ENCODE data around the gene ZNF638.

Gene ZNF638

GRCh38 chr2:71370015-71370414 lies 38.4 kb downstream of the ZNF638 start:
- no peak for FAIRE-seq
- DNase-seq (ENCODE audit: insufficient read length, low spot score): no peak
- no peak for TF ChIP-seq CTCF (IDR thresholded peaks at IDR 0.05; ENCODE audit: insufficient read depth, missing control alignments)

- DNase-seq (ENCODE audit: insufficient read length, low spot score) (no peak), FAIRE-seq (no peak)
- TF ChIP-seq CTCF (IDR thresholded peaks at IDR 0.05; ENCODE audit: insufficient read depth, missing control alignments): no peak
Measured at GRCh38 chr2:71372042-71372441, 40.5 kb downstream of the ZNF638 start.

GRCh38 chr2:71379086-71379485 lies 47.5 kb downstream of the ZNF638 start:
- no peak for DNase-seq (ENCODE audit: insufficient read length, low spot score)
- no peak for TF ChIP-seq CTCF (IDR thresholded peaks at IDR 0.05; ENCODE audit: insufficient read depth, missing control alignments)
- FAIRE-seq: no peak

GRCh38 chr2:71380665-71381064 lies 49.1 kb downstream of the ZNF638 start:
- DNase-seq (ENCODE audit: insufficient read length, low spot score) (no peak), FAIRE-seq (no peak)
- TF ChIP-seq CTCF (IDR thresholded peaks at IDR 0.05; ENCODE audit: insufficient read depth, missing control alignments): no peak

GRCh38 chr2:71385012-71385411 lies 53.4 kb downstream of the ZNF638 start:
- no peak for TF ChIP-seq CTCF (IDR thresholded peaks at IDR 0.05; ENCODE audit: insufficient read depth, missing control alignments)
- DNase-seq (ENCODE audit: insufficient read length, low spot score) (no peak), FAIRE-seq (no peak)

GRCh38 chr2:71388214-71388613 lies 56.6 kb downstream of the ZNF638 start:
- DNase-seq (ENCODE audit: insufficient read length, low spot score) (no peak), FAIRE-seq (no peak)
- TF ChIP-seq CTCF (IDR thresholded peaks at IDR 0.05; ENCODE audit: insufficient read depth, missing control alignments): no peak

GRCh38 chr2:71389384-71390072 lies 57.9 kb downstream of the ZNF638 start:
- DNase-seq (ENCODE audit: insufficient read length, low spot score) (no peak), FAIRE-seq (no peak)
- no peak for TF ChIP-seq CTCF (IDR thresholded peaks at IDR 0.05; ENCODE audit: insufficient read depth, missing control alignments)
